DMS 273 (cell line): ENCODE results near the gene EEF1A2.
A peak's percentile ranks its signal among the peaks of the same experiment; 100 is the strongest.

Experiments used
- DNase-seq: peaks from one replicate; lab custom pipeline; 2025; ENCODE audit not compliant: unreplicated experiment; lab: John Stamatoyannopoulos, UW

Gene EEF1A2

DNA sequence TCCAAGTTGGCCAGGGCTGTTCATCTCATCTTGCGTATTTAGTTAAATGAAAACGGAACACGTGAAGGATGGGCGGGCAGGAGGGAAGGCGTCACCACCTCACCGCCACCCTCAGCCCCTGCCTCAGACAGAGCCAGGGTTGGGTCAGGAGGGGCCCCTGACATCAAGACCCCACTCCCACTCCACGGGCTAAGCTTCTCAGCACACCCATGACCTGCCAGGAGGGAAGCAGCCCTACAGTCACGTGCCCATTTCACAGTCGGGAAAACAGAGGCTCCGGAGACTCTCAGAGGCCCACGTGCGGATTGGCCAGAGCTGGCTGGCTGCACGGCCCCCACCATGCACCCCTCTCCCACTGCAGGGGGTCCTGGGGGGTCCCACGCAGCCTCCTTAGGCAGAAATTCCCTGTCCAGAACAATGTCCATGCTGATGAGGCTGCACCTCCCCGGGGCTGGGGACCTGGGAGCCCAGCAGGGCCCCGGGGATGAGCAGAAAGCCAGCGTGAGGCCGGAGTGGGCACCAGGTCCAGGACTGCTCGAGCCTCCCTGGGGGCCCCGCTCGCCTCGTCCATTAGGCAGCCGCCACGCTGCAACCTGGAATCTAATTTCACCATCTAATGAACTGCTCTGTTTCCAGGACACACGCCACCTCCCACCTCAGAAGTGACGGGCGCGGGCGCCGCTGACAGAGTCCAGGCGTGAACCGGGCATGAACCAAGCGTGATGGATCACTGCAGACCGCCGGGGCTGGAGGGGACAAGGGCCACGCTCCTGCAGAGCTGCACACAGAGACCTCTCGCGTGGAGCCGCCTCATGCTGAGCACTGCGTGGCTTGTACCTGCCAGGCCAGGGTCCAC, 42.2 kb downstream of the EEF1A2 start:
- peak; percentile 46 for DNase-seq

DNA sequence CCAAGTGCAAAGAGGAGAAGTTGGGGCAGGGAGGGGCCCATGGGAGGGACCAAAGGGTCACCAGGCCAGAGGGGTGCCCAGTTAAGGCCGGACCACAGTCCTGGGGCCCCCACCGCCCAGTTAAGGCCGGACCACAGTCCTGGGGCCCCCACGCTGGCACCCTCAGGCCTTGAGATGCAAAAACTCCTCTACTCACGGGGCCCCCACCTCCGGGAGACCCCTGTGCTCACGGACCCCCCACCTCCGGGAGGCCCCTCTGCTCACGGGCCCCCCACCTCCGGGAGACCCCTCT, 43.4 kb downstream of the EEF1A2 start:
- DNase-seq = no peak

- DNase-seq = peak; percentile 88
Observed at GRCh38 chr20:63454731-63455567, 43.9 kb downstream of the EEF1A2 start.

- no peak for DNase-seq
Observed at GRCh38 chr20:63452821-63453523, 45.9 kb downstream of the EEF1A2 start.

DNA sequence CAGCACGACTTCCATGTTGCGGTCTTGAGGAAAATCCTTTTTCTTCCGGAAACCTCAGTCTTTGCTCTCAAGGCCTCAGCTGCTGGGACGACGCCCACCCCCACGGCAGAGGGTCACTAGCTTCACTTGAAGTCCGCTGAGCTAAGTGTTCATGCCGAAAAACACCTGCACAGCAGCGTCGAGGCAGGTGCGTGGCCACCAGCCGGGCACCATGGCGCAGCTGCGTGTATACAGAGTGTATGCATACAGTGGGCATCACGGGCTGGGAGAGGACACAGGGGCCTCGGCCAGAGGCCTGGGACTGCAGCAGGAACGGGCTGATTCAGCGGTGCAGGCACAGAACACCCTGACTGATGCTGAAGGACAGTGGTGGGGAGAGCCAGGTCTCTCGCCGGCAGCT, 46.5 kb downstream of the EEF1A2 start:
- no peak for DNase-seq

DNA sequence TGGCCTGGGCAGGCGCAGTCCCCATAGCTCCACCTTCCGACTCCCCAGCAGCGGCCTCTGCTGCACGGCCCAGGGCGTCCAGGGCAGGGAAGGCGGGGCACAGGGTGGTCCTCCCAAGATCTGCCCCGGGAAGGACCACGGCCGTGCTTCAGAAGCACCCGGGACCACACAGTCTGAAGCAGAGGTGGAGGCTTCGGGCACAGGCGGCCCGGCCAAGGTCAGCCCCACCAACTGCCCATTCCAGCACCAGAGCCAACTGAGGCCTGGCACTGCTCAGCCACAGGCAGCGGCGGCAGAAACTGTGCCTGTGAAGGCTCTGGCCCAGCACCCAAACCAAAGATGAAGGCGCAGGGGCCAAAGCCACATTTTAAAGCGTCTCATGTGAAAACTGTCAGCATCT, 47.1 kb downstream of the EEF1A2 start:
- no peak for DNase-seq

DNA sequence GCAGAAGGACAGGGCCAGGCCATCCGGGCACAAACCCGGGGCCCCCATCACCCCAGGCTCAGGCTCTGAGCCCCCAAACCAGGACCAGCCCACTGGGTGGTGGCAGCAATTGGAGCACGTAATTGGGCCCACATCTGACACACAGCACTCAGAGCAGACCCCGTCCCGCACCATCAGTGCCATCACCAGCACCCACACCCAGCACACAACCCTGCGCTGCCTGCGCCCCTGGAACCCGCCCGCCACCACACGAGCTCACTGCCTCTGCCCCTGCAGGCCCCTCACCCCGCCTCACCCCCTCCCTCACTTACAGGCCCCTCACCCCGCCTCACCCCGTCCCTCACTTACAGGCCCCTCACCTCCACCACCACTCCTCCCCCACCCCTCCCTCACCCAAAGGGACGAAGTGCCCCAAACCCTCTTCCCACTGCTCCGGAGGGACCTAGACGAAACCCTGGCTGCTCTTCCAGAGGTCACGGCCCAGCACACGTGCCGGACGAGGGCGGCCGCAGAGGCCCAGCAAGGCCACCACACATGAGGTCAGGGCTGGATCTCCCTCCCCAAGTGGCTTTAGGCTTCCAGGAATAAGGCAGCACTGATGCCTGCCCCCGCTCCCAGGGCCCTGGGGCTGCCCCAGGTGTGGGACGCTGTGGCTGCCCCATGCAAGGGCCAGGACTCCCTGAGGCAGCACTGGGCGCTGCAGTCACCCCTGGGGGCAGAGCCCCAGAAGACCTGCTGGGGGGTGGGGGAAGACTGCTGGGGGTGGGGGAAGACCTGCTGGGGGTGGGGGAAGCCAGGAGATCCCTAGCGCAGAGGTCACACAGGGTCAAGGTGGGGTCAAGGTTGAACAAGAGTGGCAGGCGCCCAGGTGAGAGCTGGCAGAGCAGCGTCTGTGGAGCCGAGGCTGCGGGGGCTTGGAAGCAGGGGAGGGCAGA, 48.8 kb downstream of the EEF1A2 start:
- no peak for DNase-seq

DNA sequence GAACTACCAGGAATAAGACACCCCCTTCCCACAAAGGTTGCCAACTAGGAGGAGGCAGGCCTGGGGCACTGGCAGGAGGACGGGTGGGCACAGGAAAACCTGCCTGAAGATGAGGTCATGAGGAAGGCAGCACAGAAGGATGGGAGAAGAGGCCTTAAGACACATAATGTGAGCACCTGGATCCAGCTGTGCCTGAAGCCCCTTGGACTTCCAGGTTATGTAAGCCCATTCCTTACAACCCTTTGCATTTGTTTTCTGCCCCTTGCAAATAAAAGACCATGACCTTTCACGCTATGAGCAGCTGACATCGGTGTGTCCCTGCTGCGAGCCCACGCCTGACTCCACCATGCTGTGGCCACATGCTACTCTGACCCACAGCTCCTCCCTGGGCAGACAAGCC, 49.9 kb downstream of the EEF1A2 start:
- DNase-seq = no peak

- peak; percentile 33 for DNase-seq
Observed at GRCh38 chr20:63448031-63448430, 50.9 kb downstream of the EEF1A2 start.

- DNase-seq = no peak
Observed at GRCh38 chr20:63447320-63447719, 51.6 kb downstream of the EEF1A2 start.

DNA sequence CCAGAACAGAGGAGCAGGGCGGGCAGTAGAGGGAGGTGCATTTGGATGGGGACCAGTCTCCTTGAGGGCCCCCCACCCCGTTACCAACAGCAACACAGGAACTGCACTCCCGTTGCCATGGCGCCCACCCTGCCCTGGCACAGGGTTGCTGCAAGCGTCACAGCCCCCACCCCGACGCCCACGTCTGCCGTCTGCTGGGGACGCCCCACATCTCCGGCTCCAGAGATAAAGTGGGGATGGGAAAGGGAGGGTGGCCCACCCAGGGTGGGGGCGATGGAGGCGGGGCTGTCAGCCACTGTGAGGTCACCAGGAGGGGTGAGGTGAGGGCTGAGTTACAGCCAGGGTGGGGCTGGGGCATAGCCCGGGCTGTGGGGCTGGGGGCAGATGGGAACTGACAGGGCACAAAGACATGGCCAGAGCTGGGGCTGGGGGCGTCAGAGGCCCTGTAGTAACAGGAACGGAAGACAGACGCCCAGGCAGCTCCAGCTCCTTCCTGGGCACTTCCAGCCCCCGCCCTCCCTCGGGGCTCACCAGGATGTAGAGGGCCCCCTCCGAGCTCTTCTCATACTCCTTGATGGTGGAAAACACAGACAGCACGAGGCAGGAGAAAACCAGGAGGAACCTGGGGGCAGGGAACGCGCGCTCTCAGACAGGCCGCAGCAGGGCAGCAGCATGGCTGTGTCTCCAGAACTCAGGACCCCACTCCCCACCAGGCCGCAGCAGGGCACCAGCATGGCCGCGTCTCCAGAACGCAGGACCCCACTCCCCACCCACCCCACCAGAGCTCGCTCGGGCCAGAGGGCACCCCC, 52.5 kb downstream of the EEF1A2 start:
- no peak for DNase-seq

GRCh38 chr20:63445075-63445734, 53.7 kb downstream of the EEF1A2 start:
- DNase-seq = no peak

- no peak for DNase-seq
Observed at GRCh38 chr20:63444548-63444947, 54.3 kb downstream of the EEF1A2 start.

DNA sequence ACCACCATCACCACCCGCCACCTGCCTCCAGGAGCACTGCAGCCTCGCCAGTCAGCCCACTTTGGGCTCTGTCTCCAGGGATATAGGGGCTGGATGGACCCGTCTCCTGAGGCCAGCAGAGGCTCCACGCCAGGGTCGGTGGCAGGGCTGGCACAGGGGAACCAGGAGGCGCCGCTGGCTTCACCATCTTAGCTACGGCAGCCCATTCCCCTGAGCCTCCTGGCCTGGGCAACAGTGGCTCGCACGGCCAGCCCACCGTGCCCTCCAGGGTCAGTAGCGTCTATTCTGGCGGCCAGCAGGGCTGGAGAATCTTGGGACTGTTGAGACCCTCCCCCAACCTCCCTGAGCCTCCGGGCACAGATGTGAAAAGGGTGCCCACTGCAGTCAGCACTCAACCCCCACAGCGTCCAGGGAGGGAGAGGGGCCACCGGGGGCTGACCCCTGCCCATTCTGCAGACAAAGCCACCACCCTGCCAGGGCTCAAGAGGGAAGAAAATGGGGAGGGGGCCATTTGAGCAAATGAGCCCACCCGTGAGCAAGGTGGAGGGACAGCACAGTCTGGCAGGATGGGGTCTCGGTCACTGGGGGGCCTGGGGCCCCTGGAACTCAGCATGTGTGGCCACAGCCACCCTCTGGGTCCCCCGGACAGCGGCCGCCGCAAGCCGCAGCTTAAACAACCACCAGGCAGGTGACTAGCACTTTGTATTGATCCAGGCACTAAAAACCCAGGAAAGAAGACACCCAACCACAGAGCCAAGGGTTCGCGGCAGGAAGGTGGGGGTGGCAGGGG, 55.1 kb downstream of the EEF1A2 start:
- no peak for DNase-seq

- DNase-seq = peak; percentile 83
Observed at GRCh38 chr20:63442100-63442493, 56.8 kb downstream of the EEF1A2 start.

DNA sequence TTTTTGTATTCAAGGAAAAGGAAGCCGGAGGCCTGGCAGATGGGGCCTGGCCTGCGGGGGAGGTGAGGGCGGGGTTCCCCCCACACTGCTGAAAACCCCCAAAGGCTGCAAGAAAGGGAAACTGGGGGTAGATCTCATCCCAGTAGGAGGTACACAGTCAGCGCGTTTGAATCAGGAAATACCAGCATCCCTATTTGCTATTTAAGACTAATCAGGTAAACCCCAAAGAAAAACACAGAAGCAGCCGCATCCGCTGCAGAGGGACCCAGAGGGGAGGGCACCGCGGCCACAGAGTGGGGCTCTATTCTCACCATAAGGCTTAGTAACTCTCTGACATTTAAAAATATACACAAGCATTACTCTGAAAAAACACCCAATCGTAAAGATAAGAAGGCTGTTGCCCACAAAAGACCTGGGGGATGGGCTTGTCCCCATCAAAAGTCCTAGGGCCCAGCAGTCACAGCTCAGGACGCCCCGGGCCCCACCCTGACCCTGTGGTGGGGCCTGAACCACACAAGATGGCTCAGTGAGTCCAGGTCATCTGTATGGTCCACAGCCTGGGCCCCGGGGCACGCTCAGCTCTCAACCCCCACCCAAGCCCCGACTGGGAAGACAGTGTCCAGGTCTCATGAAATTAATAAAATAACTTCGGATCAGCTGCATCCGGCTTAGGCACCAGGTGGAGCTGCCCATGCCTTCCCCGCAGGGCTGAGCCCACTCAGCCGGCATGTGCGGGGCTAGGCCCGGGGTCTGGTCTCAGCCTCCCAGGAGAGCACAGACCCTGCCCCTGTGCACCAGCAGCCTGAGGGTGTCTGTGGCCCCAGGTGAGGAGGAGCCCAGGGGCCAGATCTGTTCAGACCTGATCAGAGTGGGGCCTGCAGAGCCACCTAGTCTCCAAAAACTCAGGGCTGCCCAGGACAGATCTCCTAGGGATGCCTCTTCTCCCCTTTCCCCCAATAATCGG, 57.5 kb downstream of the EEF1A2 start:
- no peak for DNase-seq

DNA sequence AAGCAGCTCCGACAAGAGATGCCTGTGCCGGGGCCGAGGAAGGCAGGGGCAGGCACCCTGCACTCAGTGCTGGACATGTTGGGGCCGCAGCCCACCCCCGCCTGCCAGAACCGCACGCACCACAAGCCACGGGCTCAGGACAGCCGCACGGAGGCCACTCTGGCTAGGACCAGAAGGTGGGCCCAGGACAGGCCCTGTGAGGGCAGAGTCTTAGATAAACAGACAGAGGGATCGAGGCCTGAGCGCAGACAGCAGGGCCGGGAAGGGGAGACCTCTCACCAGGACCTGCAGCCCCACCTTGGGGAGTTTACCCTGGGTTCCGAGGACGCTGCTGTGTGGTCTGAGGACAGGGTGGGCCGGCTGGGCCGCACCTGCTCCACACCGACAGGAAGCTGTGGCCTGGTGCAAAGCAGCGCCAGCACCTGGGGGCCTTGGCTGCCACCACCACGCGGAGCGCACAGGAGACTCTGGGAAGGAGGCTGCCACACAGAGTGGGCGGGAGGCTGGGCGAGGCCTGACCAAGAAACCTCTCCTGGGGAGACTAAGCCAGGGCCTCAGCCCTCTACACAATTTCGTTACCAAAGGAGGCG, 58.4 kb downstream of the EEF1A2 start:
- no peak for DNase-seq
